ENCODE results near the gene MELK. TPM values are rescaled to one million over a fixed set of nuclear protein-coding genes. Genes with fewer than 3 reads are reported as not detected.

Gene MELK
- total and polyA plus RNA-seq, 2 of the 13 experiments (the other 11 are each of a cell fraction or from before 2014, with no cell fraction given), result 16.7 to 50.4 TPM

DNA sequence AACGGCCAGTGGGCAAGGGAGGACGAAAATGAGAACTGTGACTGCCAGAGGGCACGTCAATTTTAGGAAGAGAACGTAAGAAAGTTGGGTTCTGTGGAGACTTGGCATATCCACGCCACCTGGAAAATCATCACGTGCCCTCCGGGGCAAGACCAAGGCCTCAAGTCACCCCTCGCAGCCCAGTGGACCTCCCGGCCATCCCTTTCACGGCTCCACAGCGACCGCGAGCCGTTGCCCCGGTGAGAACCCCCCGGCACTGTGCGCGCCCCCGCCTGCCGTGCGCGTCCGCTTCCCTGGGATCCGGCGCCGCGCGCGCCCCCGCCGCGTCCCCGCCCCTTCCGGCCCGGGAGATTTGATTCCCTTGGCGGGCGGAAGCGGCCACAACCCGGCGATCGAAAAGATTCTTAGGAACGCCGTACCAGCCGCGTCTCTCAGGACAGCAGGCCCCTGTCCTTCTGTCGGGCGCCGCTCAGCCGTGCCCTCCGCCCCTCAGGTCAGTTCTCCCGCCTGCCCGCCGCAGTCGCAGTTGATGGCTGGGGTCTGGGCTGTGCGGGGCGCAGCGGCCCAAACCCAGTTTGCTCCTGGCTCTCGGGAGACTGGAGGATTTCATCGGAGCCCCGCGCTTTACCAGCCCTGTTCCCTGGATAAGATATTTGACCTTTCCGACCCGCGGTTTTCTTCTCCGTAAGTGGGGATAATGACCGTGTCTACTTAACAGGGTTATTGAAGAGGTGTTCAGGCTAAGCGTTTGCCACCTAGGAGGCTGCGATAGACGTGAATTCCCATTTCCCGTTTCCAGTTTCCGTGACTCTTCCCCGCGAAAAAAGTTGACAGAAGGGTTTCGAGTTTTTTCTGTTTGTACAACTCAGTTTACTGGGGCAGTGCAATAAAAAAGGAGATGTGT, at the start of gene MELK (continued):
- TF ChIP-seq MAFK (conservative IDR thresholded peaks at IDR 0.05 in 1 of 2, IDR thresholded peaks at IDR 0.05 in 1 of 2; ENCODE audit: low read length in 2 of 2) (no peak), ZNF276 (CRISPR knock-in tag; IDR thresholded peaks at IDR 0.05; ENCODE audit: low read depth) (0 out of 2 replicates have a peak, but pooled peaks have one; percentile 64), IKZF1 (IDR thresholded peaks at IDR 0.05) (no peak), ZBTB8A (CRISPR knock-in tag; IDR thresholded peaks at IDR 0.05; ENCODE audit: borderline replicate concordance, low read depth) (no peak), THAP7 (CRISPR knock-in tag; IDR thresholded peaks at IDR 0.05) (no peak), SMYD3 (CRISPR knock-in tag; IDR thresholded peaks at IDR 0.05) (peak; percentile 67; the same call in 1 of the 2 replicates), CHD2 (IDR thresholded peaks at IDR 0.05; ENCODE audit: low read depth, low read length) (no peak), MTA3 (CRISPR knock-in tag; IDR thresholded peaks at IDR 0.05) (no peak), EP300 (IDR thresholded peaks at IDR 0.05; ENCODE audit: low read depth in 2 of 2, low read length in 2 of 2) (no peak), EP300 (CRISPR knock-in tag; IDR thresholded peaks at IDR 0.05; ENCODE audit: borderline replicate concordance) (no peak), SIN3A (IDR thresholded peaks at IDR 0.05; ENCODE audit: borderline replicate concordance, low read depth, low read length) (peak; percentile 95), ZKSCAN5 (CRISPR knock-in tag; IDR thresholded peaks at IDR 0.05) (no peak), ZNF510 (CRISPR knock-in tag; IDR thresholded peaks at IDR 0.05; ENCODE audit: low read depth) (0 out of 2 replicates have a peak, but pooled peaks have one; percentile 57)
- TF ChIP-seq, protein P1, sequence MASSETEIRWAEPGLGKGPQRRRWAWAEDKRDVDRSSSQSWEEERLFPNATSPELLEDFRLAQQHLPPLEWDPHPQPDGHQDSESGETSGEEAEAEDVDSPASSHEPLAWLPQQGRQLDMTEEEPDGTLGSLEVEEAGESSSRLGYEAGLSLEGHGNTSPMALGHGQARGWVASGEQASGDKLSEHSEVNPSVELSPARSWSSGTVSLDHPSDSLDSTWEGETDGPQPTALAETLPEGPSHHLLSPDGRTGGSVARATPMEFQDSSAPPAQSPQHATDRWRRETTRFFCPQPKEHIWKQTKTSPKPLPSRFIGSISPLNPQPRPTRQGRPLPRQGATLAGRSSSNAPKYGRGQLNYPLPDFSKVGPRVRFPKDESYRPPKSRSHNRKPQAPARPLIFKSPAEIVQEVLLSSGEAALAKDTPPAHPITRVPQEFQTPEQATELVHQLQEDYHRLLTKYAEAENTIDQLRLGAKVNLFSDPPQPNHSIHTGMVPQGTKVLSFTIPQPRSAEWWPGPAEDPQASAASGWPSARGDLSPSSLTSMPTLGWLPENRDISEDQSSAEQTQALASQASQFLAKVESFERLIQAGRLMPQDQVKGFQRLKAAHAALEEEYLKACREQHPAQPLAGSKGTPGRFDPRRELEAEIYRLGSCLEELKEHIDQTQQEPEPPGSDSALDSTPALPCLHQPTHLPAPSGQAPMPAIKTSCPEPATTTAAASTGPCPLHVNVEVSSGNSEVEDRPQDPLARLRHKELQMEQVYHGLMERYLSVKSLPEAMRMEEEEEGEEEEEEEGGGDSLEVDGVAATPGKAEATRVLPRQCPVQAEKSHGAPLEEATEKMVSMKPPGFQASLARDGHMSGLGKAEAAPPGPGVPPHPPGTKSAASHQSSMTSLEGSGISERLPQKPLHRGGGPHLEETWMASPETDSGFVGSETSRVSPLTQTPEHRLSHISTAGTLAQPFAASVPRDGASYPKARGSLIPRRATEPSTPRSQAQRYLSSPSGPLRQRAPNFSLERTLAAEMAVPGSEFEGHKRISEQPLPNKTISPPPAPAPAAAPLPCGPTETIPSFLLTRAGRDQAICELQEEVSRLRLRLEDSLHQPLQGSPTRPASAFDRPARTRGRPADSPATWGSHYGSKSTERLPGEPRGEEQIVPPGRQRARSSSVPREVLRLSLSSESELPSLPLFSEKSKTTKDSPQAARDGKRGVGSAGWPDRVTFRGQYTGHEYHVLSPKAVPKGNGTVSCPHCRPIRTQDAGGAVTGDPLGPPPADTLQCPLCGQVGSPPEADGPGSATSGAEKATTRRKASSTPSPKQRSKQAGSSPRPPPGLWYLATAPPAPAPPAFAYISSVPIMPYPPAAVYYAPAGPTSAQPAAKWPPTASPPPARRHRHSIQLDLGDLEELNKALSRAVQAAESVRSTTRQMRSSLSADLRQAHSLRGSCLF (CRISPR knock-in tag; IDR thresholded peaks at IDR 0.05; ENCODE audit: borderline replicate concordance), result no peak
- TF ChIP-seq, protein P2, sequence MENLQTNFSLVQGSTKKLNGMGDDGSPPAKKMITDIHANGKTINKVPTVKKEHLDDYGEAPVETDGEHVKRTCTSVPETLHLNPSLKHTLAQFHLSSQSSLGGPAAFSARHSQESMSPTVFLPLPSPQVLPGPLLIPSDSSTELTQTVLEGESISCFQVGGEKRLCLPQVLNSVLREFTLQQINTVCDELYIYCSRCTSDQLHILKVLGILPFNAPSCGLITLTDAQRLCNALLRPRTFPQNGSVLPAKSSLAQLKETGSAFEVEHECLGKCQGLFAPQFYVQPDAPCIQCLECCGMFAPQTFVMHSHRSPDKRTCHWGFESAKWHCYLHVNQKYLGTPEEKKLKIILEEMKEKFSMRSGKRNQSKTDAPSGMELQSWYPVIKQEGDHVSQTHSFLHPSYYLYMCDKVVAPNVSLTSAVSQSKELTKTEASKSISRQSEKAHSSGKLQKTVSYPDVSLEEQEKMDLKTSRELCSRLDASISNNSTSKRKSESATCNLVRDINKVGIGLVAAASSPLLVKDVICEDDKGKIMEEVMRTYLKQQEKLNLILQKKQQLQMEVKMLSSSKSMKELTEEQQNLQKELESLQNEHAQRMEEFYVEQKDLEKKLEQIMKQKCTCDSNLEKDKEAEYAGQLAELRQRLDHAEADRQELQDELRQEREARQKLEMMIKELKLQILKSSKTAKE (CRISPR knock-in tag; IDR thresholded peaks at IDR 0.05; ENCODE audit: borderline replicate concordance), result no peak
- TF ChIP-seq, protein P3, sequence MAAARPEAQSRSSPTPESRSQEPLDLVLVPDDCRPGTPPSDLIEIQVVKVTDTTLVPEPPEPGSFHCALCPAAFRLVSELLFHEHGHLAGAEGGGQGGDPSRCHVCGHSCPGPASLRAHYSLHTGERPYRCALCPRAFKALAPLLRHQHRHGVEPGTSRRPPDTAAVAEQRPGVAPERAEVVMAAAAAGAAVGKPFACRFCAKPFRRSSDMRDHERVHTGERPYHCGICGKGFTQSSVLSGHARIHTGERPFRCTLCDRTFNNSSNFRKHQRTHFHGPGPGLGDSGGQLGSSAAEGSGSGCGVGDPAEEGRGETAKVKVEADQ (CRISPR knock-in tag; IDR thresholded peaks at IDR 0.05; ENCODE audit: borderline replicate concordance), result peak; percentile 77; the same call in 1 of the 2 replicates
